Mammary epithelial cell (primary cell): Measurements from ENCODE around the gene EFS.

Source experiments
- CTCF ChIP-seq, 2 donors: IDR thresholded peaks in 1 of 2; conservative IDR thresholded peaks in 1 of 2; 2 replicates each; pipeline ENCODE4 v1.5.1; 2011 to 2012; ENCODE audit warnings: inconsistent platforms in 2 of 2, low read length in 2 of 2, mild to moderate bottlenecking in 2 of 2, control low read depth in 1 of 2, low read depth in 1 of 2; ENCODE audit not compliant: insufficient read depth in 1 of 2; ENCODE audit errors: extremely low read depth in 1 of 2
- EZH2 ChIP-seq: IDR thresholded peaks from 2 replicates; pipeline ENCODE4 v1.6.1; 2012; ENCODE audit warnings: low read length, inconsistent platforms, borderline replicate concordance

GRCh38 chr14:23409475-23409874, 44.5 kb upstream of the EFS start:
- TF ChIP-seq CTCF (conservative IDR thresholded peaks at IDR 0.05 in 1 of 2, IDR thresholded peaks at IDR 0.05 in 1 of 2; ENCODE audit: extremely low read depth in 1 of 2, insufficient read depth in 1 of 2, low read depth in 1 of 2, low read length in 2 of 2) (no peak), EZH2 (no peak)
